Parathyroid adenoma (tissue), 2 donors: ENCODE data around the gene GABARAPL1.
"Not testable (repeated sequence)": the region's sequence is repeated elsewhere in the genome, so short reads cannot be mapped to it uniquely, and the experiment has no call there.

Experiments
- H2AFZ ChIP-seq: fragments of 300-600 bp; sonication (generic); one replicate; pipeline ENCODE4 v1.7.0; 2017; ENCODE audit warnings: antibody characterized with exemption, mild to moderate bottlenecking
- H3K27ac ChIP-seq: fragments of 300-600 bp; sonication (generic); one replicate; pipeline ENCODE4 v1.7.0; 2017
- H3K27me3 ChIP-seq: fragments of 300-600 bp; sonication (generic); one replicate; pipeline ENCODE4 v1.7.0; 2017; ENCODE audit warnings: low read length; ENCODE audit not compliant: control insufficient read depth, insufficient read depth
- H3K36me3 ChIP-seq: fragments of 300-600 bp; sonication (generic); one replicate; pipeline ENCODE4 v1.7.0; 2017; ENCODE audit warnings: low read length; ENCODE audit not compliant: control insufficient read depth, insufficient read depth
- H3K4me1 ChIP-seq: fragments of 300-600 bp; sonication (generic); one replicate; pipeline ENCODE4 v1.7.0; 2017; ENCODE audit warnings: control low read depth
- H3K4me2 ChIP-seq: fragments of 300-600 bp; sonication (generic); one replicate; pipeline ENCODE4 v1.7.0; 2017; ENCODE audit warnings: low read length
- H3K4me3 ChIP-seq: fragments of 300-600 bp; sonication (generic); one replicate; pipeline ENCODE4 v1.7.0; 2017; ENCODE audit warnings: low read depth, low read length
- H3K79me2 ChIP-seq: fragments of 300-600 bp; sonication (generic); one replicate; pipeline ENCODE4 v1.7.0; 2017; ENCODE audit warnings: control low read depth
- H3K9ac ChIP-seq: fragments of 300-600 bp; sonication (generic); one replicate; pipeline ENCODE4 v1.7.0; 2017; ENCODE audit warnings: mild to moderate bottlenecking
- H3K9me3 ChIP-seq: fragments of 300-600 bp; sonication (generic); one replicate; pipeline ENCODE4 v1.7.0; 2017; ENCODE audit warnings: low read length; ENCODE audit not compliant: control insufficient read depth
- CTCF ChIP-seq: fragments of 300-600 bp; sonication (generic); IDR thresholded peaks from one replicate; pipeline ENCODE4 v1.7.0; 2017; ENCODE audit warnings: antibody characterized with exemption, mild to moderate bottlenecking
- donor health status: primary hyperparathyroidism.

Gene GABARAPL1

GRCh38 chr12:10214895-10215267 lies 2.2 kb downstream of the GABARAPL1 start:
- Histone ChIP-seq H3K4me1 (peaks cover 10% of the 10 kb centered on the region), H3K27me3 (no peaks in the 10 kb centered on the region), H3K27ac (peak overlapping the region; percentile 99), H3K79me2 (peaks cover 16% of the 10 kb centered on the region), H3K9ac (no peak overlapping the region), H2AFZ (no peak overlapping the region), H3K36me3 (no peaks in the 10 kb centered on the region), H3K9me3 (no peaks in the 10 kb centered on the region), H3K4me2 (peak overlapping the region; percentile 97), H3K4me3 (peak overlapping the region; percentile 83)
- TF ChIP-seq CTCF: no peak

- Histone ChIP-seq H3K36me3 (no peaks in the 10 kb centered on the region), H3K9me3 (no peaks in the 10 kb centered on the region), H3K79me2 (peaks cover 16% of the 10 kb centered on the region), H3K4me3 (peak overlapping the region; percentile 83), H3K27ac (no peak overlapping the region), H2AFZ (no peak overlapping the region), H3K4me2 (peak overlapping the region; percentile 97), H3K9ac (no peak overlapping the region), H3K4me1 (peaks cover 14% of the 10 kb centered on the region), H3K27me3 (no peaks in the 10 kb centered on the region)
- no peak for TF ChIP-seq CTCF
These were observed 2.8 kb downstream of the GABARAPL1 start for GRCh38 chr12:10215436-10215835.

GRCh38 chr12:10215946-10216345 lies 3.3 kb downstream of the GABARAPL1 start:
- not testable (repeated sequence) for H2AFZ ChIP-seq, H3K27me3 ChIP-seq, H3K27ac ChIP-seq, H3K4me2 ChIP-seq, H3K9ac ChIP-seq, H3K9me3 ChIP-seq, H3K36me3 ChIP-seq, H3K4me3 ChIP-seq
- H3K79me2 ChIP-seq: peaks cover 16% of the 10 kb centered on the region
- H3K4me1 ChIP-seq: peaks cover 19% of the 10 kb centered on the region

- H3K4me1 ChIP-seq: peaks cover 20% of the 10 kb centered on the region
- TF ChIP-seq CTCF: no peak
- H3K4me3 ChIP-seq: no peak overlapping the region
- no peaks in the 10 kb centered on the region for H3K36me3 ChIP-seq
- peaks cover 16% of the 10 kb centered on the region for H3K79me2 ChIP-seq
- H3K4me2 ChIP-seq: no peak overlapping the region
- no peak overlapping the region for H3K9ac ChIP-seq
- no peak overlapping the region for H2AFZ ChIP-seq
- H3K27ac ChIP-seq: no peak overlapping the region
- no peaks in the 10 kb centered on the region for H3K9me3 ChIP-seq
- no peaks in the 10 kb centered on the region for H3K27me3 ChIP-seq
These were observed 5.3 kb downstream of the GABARAPL1 start for GRCh38 chr12:10218021-10218420.

GRCh38 chr12:10220398-10221077 lies 7.9 kb downstream of the GABARAPL1 start:
- no peaks in the 10 kb centered on the region for H3K36me3 ChIP-seq
- H3K9ac ChIP-seq: no peak overlapping the region
- H3K9me3 ChIP-seq: no peaks in the 10 kb centered on the region
- no peaks in the 10 kb centered on the region for H3K27me3 ChIP-seq
- no peak overlapping the region for H3K4me3 ChIP-seq
- H3K4me2 ChIP-seq: peak overlapping the region; percentile 19
- H3K4me1 ChIP-seq: peaks cover 10% of the 10 kb centered on the region
- H3K27ac ChIP-seq: peak overlapping the region; percentile 53
- no peak overlapping the region for H2AFZ ChIP-seq
- TF ChIP-seq CTCF: no peak
- peaks cover 4% of the 10 kb centered on the region for H3K79me2 ChIP-seq
